Tibial nerve (tissue), 4 donors: Measurements from ENCODE around the gene HDAC6. TPM values are rescaled to one million over a fixed set of nuclear protein-coding genes. Genes with fewer than 3 reads are reported as not detected.

ENCODE experiments used
- DNase-seq, 2 donors: peaks; one replicate each; pipeline ENCODE4 v3.0.0-alpha.2; 2019; ENCODE audit warnings: low spot score in 2 of 2
- H3K27ac ChIP-seq, 4 donors: fragments of 200-600 bp; sonication (generic) in 3 of 4; one replicate each; pipeline ENCODE4 v1.5.1; 2017 to 2019; ENCODE audit warnings: mild to moderate bottlenecking in 1 of 4
- H3K27me3 ChIP-seq, 2 donors: fragments of 200-600 bp; sonication (generic) in 1 of 2; one replicate each; pipeline versions ENCODE4 v1.5.1 to v1.6.0; 2017 to 2019
- H3K36me3 ChIP-seq, 3 donors: fragments of 200-600 bp; sonication (generic); one replicate each; pipeline ENCODE4 v1.5.1; 2018 to 2019
- H3K4me1 ChIP-seq, 4 donors: fragments of 200-600 bp; sonication (generic) in 3 of 4; one replicate each; pipeline ENCODE4 v1.5.1; 2017 to 2019
- H3K4me3 ChIP-seq, 4 donors: fragments of 200-600 bp; sonication (generic) in 3 of 4; one replicate each; pipeline ENCODE4 v1.5.1; 2017 to 2019; ENCODE audit warnings: mild to moderate bottlenecking in 1 of 4, moderate library complexity in 1 of 4
- H3K9me3 ChIP-seq, 4 donors: fragments of 200-600 bp; sonication (generic) in 3 of 4; one replicate each; pipeline ENCODE4 v1.5.1; 2017 to 2019
- EP300 ChIP-seq, 2 donors: sonication (generic); formaldehyde crosslinking; IDR thresholded peaks; one replicate each; pipeline ENCODE4 v1.6.1; 2017; ENCODE audit warnings: antibody characterized with exemption in 2 of 2, mild to moderate bottlenecking in 1 of 2
- POLR2A ChIP-seq, 2 donors: fragments of 450-650 bp; IDR thresholded peaks; one replicate each; pipeline ENCODE4 v1.6.1; 2017; ENCODE audit warnings: antibody characterized with exemption in 2 of 2, mild to moderate bottlenecking in 2 of 2, moderate library complexity in 2 of 2
- WGBS, 2 donors: methylation state at CpG; one replicate each; pipeline ENCODE4 v1.1.5; 2018; 5-methylcytosine and 5-hydroxymethylcytosine counted together
- total RNA-seq, 4 donors: library from RNA; depleted of rRNA; stranded (reverse); fragments of >200 nt; gene quantifications; one replicate each; pipeline ENCODE4 v1.1.0, GENCODE V29; 2016
- TF ChIP-seq, protein P1 (sequence below), 5 experiments: fragments of 200-600 bp in 3 of 5; fragments of 450-650 bp in 2 of 5; sonication (generic) in 3 of 5; IDR thresholded peaks; one replicate each; pipeline ENCODE4 v1.5.1; 2016 to 2019; ENCODE audit warnings: antibody characterized with exemption in 5 of 5, mild to moderate bottlenecking in 3 of 5, moderate library complexity in 2 of 5

HDAC6 gene
- total RNA-seq, 4 donors from 2014 or later, result 101 to 160 (median 120) TPM

GRCh38 chrX:48785186-48785539 lies 16.7 kb upstream of the HDAC6 start:
- H3K27me3 ChIP-seq, result peaks cover 0 to 14% of the 10 kb centered on the region in 2 donors
- no peak for DNase-seq
- TF ChIP-seq EP300 (IDR thresholded peaks at IDR 0.05), result no peak
- TF ChIP-seq, protein P1, sequence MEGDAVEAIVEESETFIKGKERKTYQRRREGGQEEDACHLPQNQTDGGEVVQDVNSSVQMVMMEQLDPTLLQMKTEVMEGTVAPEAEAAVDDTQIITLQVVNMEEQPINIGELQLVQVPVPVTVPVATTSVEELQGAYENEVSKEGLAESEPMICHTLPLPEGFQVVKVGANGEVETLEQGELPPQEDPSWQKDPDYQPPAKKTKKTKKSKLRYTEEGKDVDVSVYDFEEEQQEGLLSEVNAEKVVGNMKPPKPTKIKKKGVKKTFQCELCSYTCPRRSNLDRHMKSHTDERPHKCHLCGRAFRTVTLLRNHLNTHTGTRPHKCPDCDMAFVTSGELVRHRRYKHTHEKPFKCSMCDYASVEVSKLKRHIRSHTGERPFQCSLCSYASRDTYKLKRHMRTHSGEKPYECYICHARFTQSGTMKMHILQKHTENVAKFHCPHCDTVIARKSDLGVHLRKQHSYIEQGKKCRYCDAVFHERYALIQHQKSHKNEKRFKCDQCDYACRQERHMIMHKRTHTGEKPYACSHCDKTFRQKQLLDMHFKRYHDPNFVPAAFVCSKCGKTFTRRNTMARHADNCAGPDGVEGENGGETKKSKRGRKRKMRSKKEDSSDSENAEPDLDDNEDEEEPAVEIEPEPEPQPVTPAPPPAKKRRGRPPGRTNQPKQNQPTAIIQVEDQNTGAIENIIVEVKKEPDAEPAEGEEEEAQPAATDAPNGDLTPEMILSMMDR (IDR thresholded peaks at IDR 0.05), result no peak
- no peak for TF ChIP-seq POLR2A (IDR thresholded peaks at IDR 0.05)
- no peak overlapping the region for H3K27ac ChIP-seq
- 80% methylated on average over 1 of the region's 1 CpG; no CpG with 5 or more reads in 1 of the 2 donors for WGBS, 2 donors
- H3K9me3 ChIP-seq, result no peaks in the 10 kb centered on the region
- no peak overlapping the region for H3K4me3 ChIP-seq
- H3K36me3 ChIP-seq, result no peaks in the 10 kb centered on the region
- H3K4me1 ChIP-seq, result no peaks in the 10 kb centered on the region

DNA sequence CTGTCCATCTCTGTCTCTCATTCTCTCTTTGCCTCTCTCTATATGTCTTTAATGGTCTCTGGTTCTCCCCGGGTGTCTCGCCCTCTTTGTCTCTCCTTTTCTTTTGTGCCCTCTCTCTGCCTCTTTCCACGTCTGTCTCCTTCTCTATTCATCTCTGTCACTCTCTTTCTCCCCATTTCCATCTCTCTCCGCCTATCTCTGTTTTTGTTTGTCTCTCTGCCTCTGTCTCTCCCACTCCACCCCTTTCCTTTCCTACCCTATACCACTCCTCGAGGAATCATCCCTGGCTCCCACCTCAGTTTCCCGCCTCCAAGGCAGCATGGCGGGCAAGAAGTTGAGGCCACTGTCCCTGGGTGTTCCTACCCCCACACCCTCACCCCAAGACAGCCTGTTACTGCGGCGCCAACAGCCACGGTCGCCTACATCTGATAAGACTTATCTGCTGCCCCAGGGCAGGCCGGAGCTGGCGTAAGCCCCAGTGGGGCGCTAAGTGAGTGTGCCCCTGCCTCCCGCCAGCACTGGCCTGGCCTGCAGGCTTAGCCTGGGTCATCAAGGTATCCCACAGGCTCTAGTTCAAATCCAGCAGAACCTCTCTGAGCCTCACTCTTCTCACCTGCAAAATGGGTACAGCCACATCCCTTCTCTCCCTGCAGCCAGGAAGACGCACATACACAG lies 16.2 kb upstream of the HDAC6 start:
- peaks cover 0 to 14% of the 10 kb centered on the region in 2 donors for H3K27me3 ChIP-seq
- no peak overlapping the region for H3K4me3 ChIP-seq
- H3K27ac ChIP-seq, result no peak overlapping the region
- DNase-seq, result no peak
- H3K4me1 ChIP-seq, result no peaks in the 10 kb centered on the region
- TF ChIP-seq EP300 (IDR thresholded peaks at IDR 0.05) (no peak), POLR2A (IDR thresholded peaks at IDR 0.05) (no peak)
- TF ChIP-seq, protein P1 (IDR thresholded peaks at IDR 0.05), result no peak
- H3K36me3 ChIP-seq, result no peaks in the 10 kb centered on the region
- H3K9me3 ChIP-seq, result no peaks in the 10 kb centered on the region
- WGBS, 2 donors, result 82 to 85% methylated on average over 16 of the region's 16 CpGs

DNA sequence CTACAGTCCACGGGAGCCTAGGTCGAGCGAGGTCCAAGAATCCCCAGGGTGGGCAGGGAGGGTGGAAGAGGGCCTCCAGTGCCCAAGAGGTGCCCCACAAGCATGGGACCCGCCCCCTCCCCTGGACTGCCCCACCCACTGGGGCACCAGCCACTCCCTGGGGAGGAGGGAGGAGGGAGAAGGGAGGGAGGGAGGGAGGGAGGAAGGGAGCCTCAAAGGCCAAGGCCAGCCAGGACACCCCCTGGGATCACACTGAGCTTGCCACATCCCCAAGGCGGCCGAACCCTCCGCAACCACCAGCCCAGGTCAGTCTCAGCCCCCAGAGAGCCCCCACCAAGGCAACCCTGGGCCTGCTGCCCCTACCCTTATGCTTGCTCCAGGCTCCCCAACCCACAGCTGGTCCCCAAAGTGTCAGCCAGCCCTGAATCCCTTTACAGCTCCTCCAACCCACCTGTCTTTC lies 15.5 kb upstream of the HDAC6 start, which contains the start of gene GATA1:
Gene GATA1, plus strand, starts transcription at position 250 of the 460 bp plus-strand sequence. CDS start 4,520 bp downstream, outside the sequence.
- TF ChIP-seq EP300 (IDR thresholded peaks at IDR 0.05), result no peak
- TF ChIP-seq, protein P1 (IDR thresholded peaks at IDR 0.05), result no peak
- TF ChIP-seq POLR2A (IDR thresholded peaks at IDR 0.05), result no peak
- H3K9me3 ChIP-seq, result no peaks in the 10 kb centered on the region
- no peak for DNase-seq

DNA sequence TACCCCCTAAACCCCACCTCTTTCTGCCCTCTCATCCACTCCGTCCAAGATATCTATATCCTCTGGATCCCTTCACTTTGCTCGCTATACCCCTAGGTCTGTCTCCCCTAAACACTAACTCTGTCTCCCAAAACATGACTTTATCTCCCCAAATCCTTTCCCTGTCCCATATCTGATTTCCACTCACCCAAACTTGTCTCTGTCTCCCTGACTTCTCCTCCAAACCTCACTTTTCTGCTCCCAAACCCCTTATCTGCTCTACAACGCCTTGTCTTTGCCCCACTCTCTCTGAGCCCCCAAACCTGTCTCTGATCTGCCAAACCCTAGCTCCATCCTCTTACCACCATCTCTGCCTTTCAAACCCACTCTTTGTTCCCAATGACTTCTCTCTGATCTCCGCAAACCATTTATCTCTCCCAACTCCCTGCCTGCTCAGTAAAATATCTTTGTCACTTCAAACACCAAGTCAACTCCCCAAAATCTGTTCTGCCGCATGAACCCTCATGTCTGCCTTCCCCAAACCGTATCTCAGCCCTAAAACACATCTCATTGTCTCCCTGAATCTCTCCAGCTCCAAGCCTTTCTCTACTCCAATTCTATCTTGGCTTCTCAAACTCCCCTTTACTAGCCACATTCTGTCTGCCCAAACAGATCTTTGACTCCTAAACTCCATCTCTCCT lies 14.9 kb upstream of the HDAC6 start:
- Histone ChIP-seq H3K27me3 (peaks cover 0 to 14% of the 10 kb centered on the region in 2 donors), H3K4me1 (no peaks in the 10 kb centered on the region), H3K9me3 (no peaks in the 10 kb centered on the region), H3K4me3 (no peak overlapping the region), H3K27ac (no peak overlapping the region), H3K36me3 (no peaks in the 10 kb centered on the region)
- DNase-seq, result no peak
- 68 to 80% methylated on average over 6 of the region's 6 CpGs for WGBS, 2 donors
- TF ChIP-seq EP300 (IDR thresholded peaks at IDR 0.05), result no peak
- TF ChIP-seq, protein P1 (IDR thresholded peaks at IDR 0.05), result no peak
- TF ChIP-seq POLR2A (IDR thresholded peaks at IDR 0.05), result no peak

More for the DNA sequence above, 15.5 kb upstream of the HDAC6 start, which contains the start of gene GATA1:
- Histone ChIP-seq H3K36me3 (no peaks in the 10 kb centered on the region), H3K4me1 (no peaks in the 10 kb centered on the region), H3K27me3 (peaks cover 0 to 14% of the 10 kb centered on the region in 2 donors), H3K4me3 (no peak within 1 kb of the TSS), H3K27ac (no peak within 1 kb of the TSS)
- 71 to 76% methylated on average over 7 of the region's 7 CpGs for WGBS, 2 donors
